Measurements from ENCODE around the gene CDK12. TPM values are rescaled to one million over a fixed set of nuclear protein-coding genes. Genes with fewer than 3 reads are reported as not detected.

Gene CDK12
- total and polyA plus RNA-seq, 9 of the 15 experiments (the other 6 are each of a cell fraction or from before 2014, with no cell fraction given), result 3.4 to 65.6 (median 36.8) TPM

- TF ChIP-seq TCF15 (CRISPR knock-in tag; IDR thresholded peaks at IDR 0.05) (no peak), BCOR (IDR thresholded peaks at IDR 0.05) (0 out of 2 replicates have a peak, but pooled peaks have one; percentile 11), THRB (CRISPR knock-in tag; conservative IDR thresholded peaks at IDR 0.05) (no peak), ARID4B (CRISPR knock-in tag; IDR thresholded peaks at IDR 0.05) (0 out of 2 replicates have a peak, but pooled peaks have one; percentile 38), ZNF764 (CRISPR knock-in tag; IDR thresholded peaks at IDR 0.05; ENCODE audit: low read depth) (no peak), HDAC6 (IDR thresholded peaks at IDR 0.05; ENCODE audit: low read depth, low read length) (no peak), POLR2AphosphoS2 (IDR thresholded peaks at IDR 0.05; ENCODE audit: low read length) (no peak), IRF2 (CRISPR knock-in tag; IDR thresholded peaks at IDR 0.05) (no peak), PYGO2 (tag; IDR thresholded peaks at IDR 0.05) (no peak), PHB2 (IDR thresholded peaks at IDR 0.05; ENCODE audit: low read depth) (no peak), KLF16 (IDR thresholded peaks at IDR 0.05) (no peak), ZNF589 (CRISPR knock-in tag; IDR thresholded peaks at IDR 0.05; ENCODE audit: low read depth) (0 out of 2 replicates have a peak, but pooled peaks have one; percentile 60), CHCHD3 (CRISPR knock-in tag; IDR thresholded peaks at IDR 0.05) (no peak), ARID1B (IDR thresholded peaks at IDR 0.05) (no peak), SMARCA5 (IDR thresholded peaks at IDR 0.05) (0 out of 2 replicates have a peak, but pooled peaks have one; percentile 29), FIP1L1 (IDR thresholded peaks at IDR 0.05; ENCODE audit: low read depth, low read length, poor library complexity, severe bottlenecking) (no peak), ZNF668 (CRISPR knock-in tag; IDR thresholded peaks at IDR 0.05) (no peak), L3MBTL2 (IDR thresholded peaks at IDR 0.05) (peak; percentile 85), UBTF (IDR thresholded peaks at IDR 0.05; ENCODE audit: borderline replicate concordance in 1 of 2, low read depth in 2 of 2, low read length in 2 of 2) (0 out of 4 replicates have a peak, but pooled peaks of 1 of the 2 experiments have one; percentile 52), KLF6 (CRISPR knock-in tag; IDR thresholded peaks at IDR 0.05; ENCODE audit: borderline replicate concordance) (no peak)
Observed at GRCh38 chr17:39450847-39451581, 10.3 kb upstream of the CDK12 start, which contains the start of gene MED1 (continued).

Data from K562 (cell line).